IPS DF 6.9 (cell line): Measurements from ENCODE around the gene TRERF1.

Experiments
- DNase-seq: peaks from one replicate; pipeline ENCODE4 v3.0.0-alpha.2; 2013; ENCODE audit warnings: low read depth, low spot score
- H3K27ac ChIP-seq: one replicate; pipeline ENCODE4 v1.5.1; 2013; ENCODE audit warnings: low read length, control low read depth
- H3K27me3 ChIP-seq: 2 replicates; pipeline ENCODE4 v1.6.1; 2013; ENCODE audit warnings: mild to moderate bottlenecking, low read length; ENCODE audit not compliant: control insufficient read depth, insufficient read depth
- H3K36me3 ChIP-seq: 2 replicates; pipeline ENCODE4 v1.6.1; 2013; ENCODE audit warnings: low read length; ENCODE audit not compliant: control insufficient read depth, insufficient read depth
- H3K4me1 ChIP-seq: 2 replicates; pipeline ENCODE4 v1.6.1; 2013; ENCODE audit warnings: low read length; ENCODE audit not compliant: control insufficient read depth, insufficient read depth
- H3K4me3 ChIP-seq: 2 replicates; pipeline ENCODE4 v1.5.1; 2013; ENCODE audit warnings: mild to moderate bottlenecking, low read length
- H3K9me3 ChIP-seq: 2 replicates; pipeline ENCODE4 v1.6.1; 2013; ENCODE audit warnings: low read length, inconsistent platforms; ENCODE audit not compliant: control insufficient read depth, insufficient read depth
- WGBS: extraction: QIAGEN DNeasy Blood & Tissue Kit; methylation state at CpG from one replicate; pipeline ENCODE4 v1.1.7; 2013; ENCODE audit warnings: mixed read lengths, missing lambda C conversion rate; ENCODE audit not compliant: insufficient read length, insufficient coverage; 5-methylcytosine and 5-hydroxymethylcytosine counted together

TRERF1 gene

GRCh38 chr6:42182101-42182500 lies 269.6 kb downstream of the TRERF1 start:
- DNase-seq = no peak
- H3K36me3 ChIP-seq = no peaks in the 10 kb centered on the region
- no peak overlapping the region for H3K4me3 ChIP-seq
- no CpG with 5 or more reads among the region's 5 CpGs for WGBS
- H3K27ac ChIP-seq = no peak overlapping the region
- H3K9me3 ChIP-seq = no peaks in the 10 kb centered on the region
- H3K27me3 ChIP-seq = no peaks in the 10 kb centered on the region
- H3K4me1 ChIP-seq = peaks cover 2% of the 10 kb centered on the region

GRCh38 chr6:42179945-42180313 lies 271.8 kb downstream of the TRERF1 start:
- Histone ChIP-seq H3K27ac (no peak overlapping the region), H3K36me3 (no peaks in the 10 kb centered on the region), H3K27me3 (no peaks in the 10 kb centered on the region), H3K9me3 (no peaks in the 10 kb centered on the region), H3K4me3 (no peak overlapping the region), H3K4me1 (no peaks in the 10 kb centered on the region)
- no peak for DNase-seq
- WGBS = no CpG with 5 or more reads among the region's 3 CpGs

- Histone ChIP-seq H3K27ac (no peak overlapping the region), H3K36me3 (no peaks in the 10 kb centered on the region), H3K4me1 (no peaks in the 10 kb centered on the region), H3K9me3 (no peaks in the 10 kb centered on the region), H3K4me3 (no peak overlapping the region), H3K27me3 (no peaks in the 10 kb centered on the region)
- no peak for DNase-seq
- WGBS = no CpG with 5 or more reads among the region's 20 CpGs
Observed at GRCh38 chr6:42179261-42179944, 272.3 kb downstream of the TRERF1 start.

GRCh38 chr6:42177514-42178364 lies 274.0 kb downstream of the TRERF1 start:
- H3K4me3 ChIP-seq = peak overlapping the region; percentile 43; the same call in 1 of the 2 replicates
- no peak overlapping the region for H3K27ac ChIP-seq
- H3K36me3 ChIP-seq = no peaks in the 10 kb centered on the region
- no CpG with 5 or more reads among the region's 27 CpGs for WGBS
- H3K27me3 ChIP-seq = no peaks in the 10 kb centered on the region
- peak; percentile 60 for DNase-seq
- no peaks in the 10 kb centered on the region for H3K9me3 ChIP-seq
- no peaks in the 10 kb centered on the region for H3K4me1 ChIP-seq

GRCh38 chr6:42176981-42177380 lies 274.7 kb downstream of the TRERF1 start:
- Histone ChIP-seq H3K4me1 (no peaks in the 10 kb centered on the region), H3K4me3 (no peak overlapping the region), H3K27ac (no peak overlapping the region), H3K9me3 (no peaks in the 10 kb centered on the region), H3K27me3 (no peaks in the 10 kb centered on the region), H3K36me3 (no peaks in the 10 kb centered on the region)
- DNase-seq = no peak

GRCh38 chr6:42175860-42176259 lies 275.9 kb downstream of the TRERF1 start:
- no peaks in the 10 kb centered on the region for H3K27me3 ChIP-seq
- H3K9me3 ChIP-seq = no peaks in the 10 kb centered on the region
- H3K4me1 ChIP-seq = no peaks in the 10 kb centered on the region
- WGBS = no CpG with 5 or more reads among the region's 5 CpGs
- H3K27ac ChIP-seq = no peak overlapping the region
- H3K36me3 ChIP-seq = no peaks in the 10 kb centered on the region
- DNase-seq = no peak
- no peak overlapping the region for H3K4me3 ChIP-seq
